Measurements from ENCODE around the gene CBLIF.

CBLIF gene

DNA sequence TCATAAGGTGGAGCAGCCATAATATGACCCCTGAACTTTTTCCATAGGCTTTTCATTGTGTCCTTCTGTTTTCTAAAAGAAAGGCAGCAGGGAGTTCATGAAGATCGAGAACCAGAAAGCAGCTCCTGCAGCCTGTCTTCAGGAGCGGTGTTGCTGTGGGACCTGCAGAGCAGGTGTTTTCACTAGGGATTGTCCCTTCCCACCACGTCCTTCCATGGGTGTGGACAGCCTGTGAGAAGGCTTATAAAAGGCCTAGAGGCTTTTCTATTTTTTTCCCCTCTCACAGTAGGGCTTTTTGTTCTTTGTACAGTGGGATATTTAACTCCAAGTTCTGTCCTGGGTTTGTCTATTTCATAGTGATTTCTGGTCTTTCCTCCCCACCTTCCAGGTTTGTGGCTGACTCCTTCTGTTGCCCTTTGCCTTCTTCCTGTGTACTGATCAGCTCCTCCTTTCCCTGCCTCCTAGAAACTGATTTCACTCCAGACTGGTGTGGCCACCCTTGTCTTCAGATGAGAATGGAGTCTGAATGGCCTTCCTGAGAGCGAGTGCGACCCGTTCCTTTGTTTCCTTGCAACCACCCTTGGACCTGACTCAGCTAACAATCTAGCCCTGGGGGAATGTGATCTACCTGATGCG lies 44.8 kb downstream of the CBLIF start:
- TF ChIP-seq MYC (IDR thresholded peaks at IDR 0.05; ENCODE audit: low read depth, low read length) = no peak
- no peak for DNase-seq (ENCODE audit: low read depth)
- H3K4me3 ChIP-seq (ENCODE audit: low read depth, low read length) = no peak overlapping the region

- DNase-seq (ENCODE audit: low read depth) = no peak
- TF ChIP-seq MYC (IDR thresholded peaks at IDR 0.05; ENCODE audit: low read depth, low read length) = no peak
- no peak for TF ChIP-seq POLR2A (IDR thresholded peaks at IDR 0.05; ENCODE audit: extremely low read depth, insufficient read length)
- no peak for TF ChIP-seq CTCF (IDR thresholded peaks at IDR 0.05; ENCODE audit: low read depth, low read length)
- TF ChIP-seq, protein P1, sequence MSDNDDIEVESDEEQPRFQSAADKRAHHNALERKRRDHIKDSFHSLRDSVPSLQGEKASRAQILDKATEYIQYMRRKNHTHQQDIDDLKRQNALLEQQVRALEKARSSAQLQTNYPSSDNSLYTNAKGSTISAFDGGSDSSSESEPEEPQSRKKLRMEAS (IDR thresholded peaks at IDR 0.05; ENCODE audit: low read depth, low read length) = no peak
- no peak overlapping the region for H3K4me3 ChIP-seq (ENCODE audit: low read depth, low read length)
These were observed 50.9 kb downstream of the CBLIF start for GRCh38 chr11:59794417-59794816.

DNA sequence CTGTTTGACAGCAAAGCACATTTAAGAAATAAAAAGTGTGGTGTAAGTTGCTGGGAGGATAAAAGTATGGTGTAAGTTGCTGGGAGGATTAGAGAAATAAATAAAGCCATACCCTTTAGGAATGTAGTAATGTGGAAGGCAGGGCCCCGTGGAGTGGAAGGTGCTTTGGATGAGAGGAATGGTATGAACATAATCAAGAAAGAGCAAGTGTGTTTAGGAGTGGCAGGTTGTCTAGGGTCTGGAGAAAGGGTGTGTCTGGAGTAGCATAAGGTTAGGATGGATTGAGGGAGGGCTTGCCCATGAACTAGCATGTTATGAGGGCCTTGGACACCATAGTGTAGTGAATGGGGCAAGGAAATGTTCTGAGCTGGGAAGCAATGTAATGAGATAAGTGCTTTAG lies 52.8 kb downstream of the CBLIF start:
- no peak for TF ChIP-seq CTCF (IDR thresholded peaks at IDR 0.05; ENCODE audit: low read depth, low read length)
- TF ChIP-seq POLR2A (IDR thresholded peaks at IDR 0.05; ENCODE audit: extremely low read depth, insufficient read length) = no peak
- TF ChIP-seq, protein P1 (IDR thresholded peaks at IDR 0.05; ENCODE audit: low read depth, low read length) = no peak
- TF ChIP-seq MYC (IDR thresholded peaks at IDR 0.05; ENCODE audit: low read depth, low read length) = no peak
- H3K4me3 ChIP-seq (ENCODE audit: low read depth, low read length) = no peak overlapping the region
- DNase-seq (ENCODE audit: low read depth) = no peak

GRCh38 chr11:59791639-59792038 lies 53.7 kb downstream of the CBLIF start:
- TF ChIP-seq MYC (IDR thresholded peaks at IDR 0.05; ENCODE audit: low read depth, low read length) (no peak), CTCF (IDR thresholded peaks at IDR 0.05; ENCODE audit: low read depth, low read length) (no peak), POLR2A (IDR thresholded peaks at IDR 0.05; ENCODE audit: extremely low read depth, insufficient read length) (no peak)
- TF ChIP-seq, protein P1 (IDR thresholded peaks at IDR 0.05; ENCODE audit: low read depth, low read length) = no peak
- no peak for DNase-seq (ENCODE audit: low read depth)
- no peak overlapping the region for H3K4me3 ChIP-seq (ENCODE audit: low read depth, low read length)

GRCh38 chr11:59787816-59788215 lies 57.5 kb downstream of the CBLIF start:
- DNase-seq (ENCODE audit: low read depth) = no peak
- TF ChIP-seq POLR2A (IDR thresholded peaks at IDR 0.05; ENCODE audit: extremely low read depth, insufficient read length) (no peak), CTCF (IDR thresholded peaks at IDR 0.05; ENCODE audit: low read depth, low read length) (no peak), MYC (IDR thresholded peaks at IDR 0.05; ENCODE audit: low read depth, low read length) (no peak)
- TF ChIP-seq, protein P1 (IDR thresholded peaks at IDR 0.05; ENCODE audit: low read depth, low read length) = no peak
- no peak overlapping the region for H3K4me3 ChIP-seq (ENCODE audit: low read depth, low read length)

GRCh38 chr11:59787255-59787588 lies 58.1 kb downstream of the CBLIF start:
- TF ChIP-seq, protein P1 (IDR thresholded peaks at IDR 0.05; ENCODE audit: low read depth, low read length) = no peak
- TF ChIP-seq POLR2A (IDR thresholded peaks at IDR 0.05; ENCODE audit: extremely low read depth, insufficient read length) (no peak), MYC (IDR thresholded peaks at IDR 0.05; ENCODE audit: low read depth, low read length) (no peak), CTCF (IDR thresholded peaks at IDR 0.05; ENCODE audit: low read depth, low read length) (no peak)
- no peak overlapping the region for H3K4me3 ChIP-seq (ENCODE audit: low read depth, low read length)
- no peak for DNase-seq (ENCODE audit: low read depth)
